Ishikawa (cell line): ENCODE measurements around the gene MAG.

Source experiments
- CEBPB ChIP-seq: IDR thresholded peaks from 2 replicates; pipeline ENCODE4 v1.6.1; 2012
- CREB1 ChIP-seq: IDR thresholded peaks from 2 replicates; pipeline ENCODE4 v1.6.1; 2012; ENCODE audit warnings: low read depth
- EGR1 ChIP-seq: IDR thresholded peaks from 2 replicates; pipeline ENCODE4 v1.6.1; 2012
- EP300 ChIP-seq: IDR thresholded peaks from 2 replicates; pipeline ENCODE4 v1.6.1; 2012; ENCODE audit warnings: borderline replicate concordance
- FOXM1 ChIP-seq: IDR thresholded peaks from 2 replicates; pipeline ENCODE4 v1.6.1; 2012; ENCODE audit warnings: low read depth, borderline replicate concordance
- NFIC ChIP-seq: IDR thresholded peaks from 2 replicates; pipeline ENCODE4 v1.6.1; 2012
- RAD21 ChIP-seq: IDR thresholded peaks from 2 replicates; pipeline ENCODE4 v1.6.1; 2012; ENCODE audit warnings: low read depth
- TAF1 ChIP-seq: IDR thresholded peaks from 2 replicates; pipeline ENCODE4 v1.6.1; 2012; ENCODE audit warnings: low read depth, mild to moderate bottlenecking
- TCF12 ChIP-seq: IDR thresholded peaks from 2 replicates; pipeline ENCODE4 v1.6.1; 2012; ENCODE audit warnings: low read depth
- TEAD4 ChIP-seq: IDR thresholded peaks from 2 replicates; pipeline ENCODE4 v1.6.1; 2012
- YY1 ChIP-seq: IDR thresholded peaks from 2 replicates; pipeline ENCODE4 v1.6.1; 2012; ENCODE audit warnings: low read depth
- ZBTB7A ChIP-seq: IDR thresholded peaks from 2 replicates; pipeline ENCODE4 v1.6.1; 2012; ENCODE audit warnings: low read depth
- TF ChIP-seq, protein P1 (sequence below): IDR thresholded peaks from 2 replicates; pipeline ENCODE4 v1.6.1; 2012; ENCODE audit warnings: low read depth, mild to moderate bottlenecking
- TF ChIP-seq, protein P2 (sequence below): IDR thresholded peaks from 2 replicates; pipeline ENCODE4 v1.6.1; 2012
- TF ChIP-seq, protein P3 (sequence below): IDR thresholded peaks from 2 replicates; pipeline ENCODE4 v1.6.1; 2012

MAG gene

DNA sequence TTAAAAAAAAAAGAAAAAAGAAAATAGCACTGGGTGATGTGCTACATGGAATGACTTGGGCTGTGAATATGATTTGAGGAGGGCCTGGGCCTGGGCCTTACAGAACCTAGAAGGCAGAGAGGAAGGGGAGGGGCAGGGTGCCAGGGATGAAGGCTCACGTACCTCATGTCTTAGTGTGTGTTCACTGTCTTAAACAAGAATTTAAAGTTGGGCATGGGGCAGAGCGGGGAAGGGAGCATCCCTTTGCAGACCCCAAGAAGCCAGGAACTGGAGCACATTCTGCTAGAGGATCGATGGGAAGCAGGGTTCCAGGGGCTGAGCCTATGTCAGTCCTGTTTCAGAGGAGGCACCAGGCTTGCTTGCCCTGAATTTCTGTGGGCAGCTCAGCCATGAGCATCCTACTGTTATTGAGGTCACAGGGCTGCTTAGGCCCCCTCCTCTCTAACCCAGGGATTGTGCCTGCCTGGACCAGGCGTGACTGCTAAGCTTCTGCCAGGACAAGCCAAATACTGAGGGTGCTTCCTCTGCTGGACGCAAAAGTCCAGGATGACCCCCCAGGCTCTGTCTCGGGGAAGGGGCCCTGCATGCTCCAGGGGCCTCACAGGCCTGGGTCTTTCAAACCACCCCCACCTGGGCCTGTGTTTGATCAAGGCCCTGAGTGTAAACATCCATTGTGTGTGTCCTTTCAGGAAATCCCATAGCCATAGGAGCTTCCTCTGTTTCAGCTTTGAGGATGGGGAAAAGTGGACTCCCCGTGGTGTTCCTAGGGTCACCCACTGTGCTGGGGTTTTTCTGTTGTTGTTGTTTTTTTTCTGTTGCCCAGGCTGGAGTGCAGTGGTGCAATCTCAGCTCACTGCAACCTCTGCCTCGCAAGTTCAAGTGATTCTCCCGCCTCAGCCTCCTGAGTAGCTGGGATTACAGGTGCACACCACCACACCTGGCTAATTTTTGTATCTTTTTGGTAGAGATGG lies 38.4 kb upstream of the MAG start:
- TF ChIP-seq TEAD4 (no peak), TCF12 (no peak), ZBTB7A (no peak), RAD21 (no peak), EP300 (no peak), CEBPB (no peak), FOXM1 (no peak), EGR1 (no peak), TAF1 (no peak), YY1 (no peak), NFIC (no peak), CREB1 (no peak)
- TF ChIP-seq, protein P1, sequence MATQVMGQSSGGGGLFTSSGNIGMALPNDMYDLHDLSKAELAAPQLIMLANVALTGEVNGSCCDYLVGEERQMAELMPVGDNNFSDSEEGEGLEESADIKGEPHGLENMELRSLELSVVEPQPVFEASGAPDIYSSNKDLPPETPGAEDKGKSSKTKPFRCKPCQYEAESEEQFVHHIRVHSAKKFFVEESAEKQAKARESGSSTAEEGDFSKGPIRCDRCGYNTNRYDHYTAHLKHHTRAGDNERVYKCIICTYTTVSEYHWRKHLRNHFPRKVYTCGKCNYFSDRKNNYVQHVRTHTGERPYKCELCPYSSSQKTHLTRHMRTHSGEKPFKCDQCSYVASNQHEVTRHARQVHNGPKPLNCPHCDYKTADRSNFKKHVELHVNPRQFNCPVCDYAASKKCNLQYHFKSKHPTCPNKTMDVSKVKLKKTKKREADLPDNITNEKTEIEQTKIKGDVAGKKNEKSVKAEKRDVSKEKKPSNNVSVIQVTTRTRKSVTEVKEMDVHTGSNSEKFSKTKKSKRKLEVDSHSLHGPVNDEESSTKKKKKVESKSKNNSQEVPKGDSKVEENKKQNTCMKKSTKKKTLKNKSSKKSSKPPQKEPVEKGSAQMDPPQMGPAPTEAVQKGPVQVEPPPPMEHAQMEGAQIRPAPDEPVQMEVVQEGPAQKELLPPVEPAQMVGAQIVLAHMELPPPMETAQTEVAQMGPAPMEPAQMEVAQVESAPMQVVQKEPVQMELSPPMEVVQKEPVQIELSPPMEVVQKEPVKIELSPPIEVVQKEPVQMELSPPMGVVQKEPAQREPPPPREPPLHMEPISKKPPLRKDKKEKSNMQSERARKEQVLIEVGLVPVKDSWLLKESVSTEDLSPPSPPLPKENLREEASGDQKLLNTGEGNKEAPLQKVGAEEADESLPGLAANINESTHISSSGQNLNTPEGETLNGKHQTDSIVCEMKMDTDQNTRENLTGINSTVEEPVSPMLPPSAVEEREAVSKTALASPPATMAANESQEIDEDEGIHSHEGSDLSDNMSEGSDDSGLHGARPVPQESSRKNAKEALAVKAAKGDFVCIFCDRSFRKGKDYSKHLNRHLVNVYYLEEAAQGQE, result no peak
- TF ChIP-seq, protein P2, sequence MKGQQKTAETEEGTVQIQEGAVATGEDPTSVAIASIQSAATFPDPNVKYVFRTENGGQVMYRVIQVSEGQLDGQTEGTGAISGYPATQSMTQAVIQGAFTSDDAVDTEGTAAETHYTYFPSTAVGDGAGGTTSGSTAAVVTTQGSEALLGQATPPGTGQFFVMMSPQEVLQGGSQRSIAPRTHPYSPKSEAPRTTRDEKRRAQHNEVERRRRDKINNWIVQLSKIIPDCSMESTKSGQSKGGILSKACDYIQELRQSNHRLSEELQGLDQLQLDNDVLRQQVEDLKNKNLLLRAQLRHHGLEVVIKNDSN, result no peak
- TF ChIP-seq, protein P3, sequence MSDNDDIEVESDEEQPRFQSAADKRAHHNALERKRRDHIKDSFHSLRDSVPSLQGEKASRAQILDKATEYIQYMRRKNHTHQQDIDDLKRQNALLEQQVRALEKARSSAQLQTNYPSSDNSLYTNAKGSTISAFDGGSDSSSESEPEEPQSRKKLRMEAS, result no peak

DNA sequence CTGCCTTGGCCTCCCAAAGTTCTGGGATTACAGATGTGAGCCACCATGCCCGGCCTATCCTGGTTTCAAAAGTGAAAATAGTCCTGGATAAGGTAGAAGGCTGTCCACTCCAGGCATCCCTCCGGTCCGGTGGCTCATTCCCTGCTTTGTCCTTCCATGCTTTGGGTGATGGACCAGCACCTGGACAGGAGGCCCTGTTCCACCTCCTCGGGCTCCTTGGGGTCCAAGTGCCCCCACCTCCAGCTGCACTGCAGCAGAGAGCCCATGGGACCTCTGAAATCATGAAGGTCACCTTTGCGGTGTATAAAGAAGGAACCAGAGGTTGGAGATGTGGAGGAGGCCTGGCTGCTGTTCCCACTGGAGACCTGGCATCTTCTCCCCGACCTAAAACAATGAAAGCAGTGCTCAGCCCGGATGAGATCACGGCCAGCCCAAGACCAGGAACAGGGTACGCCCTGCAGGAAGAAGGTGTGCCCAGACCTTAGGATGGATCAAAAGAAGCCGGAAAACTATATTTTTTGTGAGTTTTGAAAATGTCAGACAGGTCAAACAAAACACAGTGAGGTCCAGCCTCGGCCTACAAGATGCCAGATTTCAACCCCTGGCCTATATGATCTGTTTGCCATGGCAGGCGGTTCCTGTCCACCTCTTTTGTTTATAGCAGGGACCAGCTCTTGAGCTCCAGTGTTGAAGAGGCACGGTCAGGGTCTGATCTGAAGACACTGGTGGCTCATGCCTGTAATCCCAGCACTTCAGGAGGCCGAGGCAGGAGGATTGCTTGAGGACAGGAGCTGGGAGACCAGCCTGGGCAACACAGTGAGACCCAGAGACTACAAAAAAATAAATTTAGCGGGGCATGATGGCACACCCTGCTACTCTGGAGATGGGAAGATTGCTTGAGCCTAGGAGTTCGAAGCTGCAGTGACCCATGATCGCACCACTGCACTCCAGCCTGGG lies 37.3 kb upstream of the MAG start:
- TF ChIP-seq FOXM1, result no peak
- TF ChIP-seq YY1, result no peak
- TF ChIP-seq EGR1, result no peak
- no peak for TF ChIP-seq TAF1
- TF ChIP-seq, protein P3, result no peak
- no peak for TF ChIP-seq CREB1
- no peak for TF ChIP-seq RAD21
- no peak for TF ChIP-seq ZBTB7A
- TF ChIP-seq NFIC, result no peak
- TF ChIP-seq CEBPB, result no peak
- no peak for TF ChIP-seq TCF12
- TF ChIP-seq, protein P1, result no peak
- no peak for TF ChIP-seq TEAD4
- TF ChIP-seq, protein P2, result no peak
- TF ChIP-seq EP300, result no peak

DNA sequence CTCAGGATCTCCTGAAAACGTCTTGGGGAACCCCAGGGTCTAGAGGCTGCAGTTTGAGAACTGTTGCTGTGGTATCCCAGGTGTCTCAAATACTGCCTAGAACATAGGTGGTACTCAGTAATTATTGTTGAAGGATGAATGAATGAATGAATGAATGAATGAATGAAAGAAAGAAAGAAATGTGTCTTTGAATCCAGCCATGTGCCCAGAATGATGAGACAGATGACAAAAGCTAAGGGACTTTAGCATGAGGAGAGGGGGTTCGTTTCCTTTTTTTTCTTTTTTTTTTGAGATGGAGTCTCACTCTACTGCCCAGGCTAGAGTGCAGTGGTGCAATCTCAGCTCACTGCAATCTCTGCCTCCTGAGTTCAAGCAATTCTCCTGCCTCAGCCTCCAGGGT lies 35.4 kb upstream of the MAG start:
- TF ChIP-seq RAD21, result no peak
- TF ChIP-seq FOXM1, result no peak
- no peak for TF ChIP-seq YY1
- no peak for TF ChIP-seq TAF1
- no peak for TF ChIP-seq TEAD4
- TF ChIP-seq EP300, result no peak
- no peak for TF ChIP-seq EGR1
- TF ChIP-seq, protein P3, result no peak
- TF ChIP-seq CEBPB, result no peak
- TF ChIP-seq CREB1, result no peak
- TF ChIP-seq NFIC, result no peak
- no peak for TF ChIP-seq ZBTB7A
- no peak for TF ChIP-seq TCF12
- TF ChIP-seq, protein P2, result no peak
- TF ChIP-seq, protein P1, result no peak
